HEK293 (cell line): Measurements from ENCODE around the gene CASS4.

Source experiments
- CTCF ChIA-PET: fragments of 350-600 bp; formaldehyde crosslinking; extraction: SDS; loops from one replicate; lab custom pipeline; 2021; ENCODE audit warnings: antibody characterized with exemption; lab: Yijun Ruan, JAX
- POLR2A ChIA-PET: fragments of 300-600 bp; formaldehyde crosslinking; extraction: SDS; loops from one replicate; lab custom pipeline; 2020; ENCODE audit warnings: antibody characterized with exemption, inconsistent platforms; lab: Yijun Ruan, JAX
- H3K27ac ChIP-seq: fragments of 200-500 bp; sonication (Bioruptor generic); 2 replicates; pipeline ENCODE4 v1.5.1; 2014; ENCODE audit warnings: low read depth, low read length, control low read depth, inconsistent platforms; ENCODE audit errors: extremely low read depth
- H3K36me3 ChIP-seq, 2 experiments: fragments of 200-500 bp in 1 of 2; sonication (Bioruptor generic) in 1 of 2; 1 replicate in 1 of 2; 2 replicates in 1 of 2; pipeline ENCODE4 v1.5.1; 2014 to 2017; ENCODE audit warnings: inconsistent platforms in 2 of 2, low read length in 2 of 2; ENCODE audit not compliant: control insufficient read depth in 2 of 2, insufficient read depth in 1 of 2
- H3K4me1 ChIP-seq: fragments of 200-500 bp; sonication (Bioruptor generic); 2 replicates; pipeline ENCODE4 v1.5.1; 2014; ENCODE audit warnings: mild to moderate bottlenecking, low read length, inconsistent platforms; ENCODE audit not compliant: control insufficient read depth, insufficient read depth
- H3K4me3 ChIP-seq: 2 replicates; pipeline ENCODE4 v1.5.1; 2011; ENCODE audit warnings: low read depth, mild to moderate bottlenecking, control low read depth, low read length, moderate library complexity
- H3K9me3 ChIP-seq: fragments of 200-500 bp; sonication (Bioruptor generic); 2 replicates; pipeline ENCODE4 v1.5.1; 2014; ENCODE audit warnings: low read depth, low read length, inconsistent platforms; ENCODE audit not compliant: control insufficient read depth, insufficient read depth
- BCL11A ChIP-seq: fragments of 450-650 bp; formaldehyde crosslinking; IDR thresholded peaks from 2 replicates; pipeline ENCODE4 v1.5.1; 2016; ENCODE audit warnings: low read depth, missing biosample characterization, missing genetic modification characterization
- BCL11B ChIP-seq: fragments of 450-650 bp; formaldehyde crosslinking; IDR thresholded peaks from 2 replicates; pipeline ENCODE4 v1.5.1; 2016; ENCODE audit warnings: low read depth, missing biosample characterization, missing genetic modification characterization
- KLF7 ChIP-seq: fragments of 450-650 bp; formaldehyde crosslinking; IDR thresholded peaks from 2 replicates; pipeline ENCODE4 v1.5.1; 2016; ENCODE audit warnings: missing biosample characterization, missing genetic modification characterization, borderline replicate concordance
- MZF1 ChIP-seq: fragments of 450-650 bp; formaldehyde crosslinking; IDR thresholded peaks from 2 replicates; pipeline ENCODE4 v1.5.1; 2017; ENCODE audit warnings: missing biosample characterization, missing genetic modification characterization, borderline replicate concordance
- OSR2 ChIP-seq: fragments of 450-650 bp; formaldehyde crosslinking; IDR thresholded peaks from 2 replicates; pipeline ENCODE4 v1.5.1; 2016; ENCODE audit warnings: missing biosample characterization, missing genetic modification characterization
- REPIN1 ChIP-seq: fragments of 450-650 bp; formaldehyde crosslinking; IDR thresholded peaks from 2 replicates; pipeline ENCODE4 v1.5.1; 2017; ENCODE audit warnings: missing biosample characterization, missing genetic modification characterization, low read depth
- SCRT2 ChIP-seq: fragments of 450-650 bp; formaldehyde crosslinking; IDR thresholded peaks from 2 replicates; pipeline ENCODE4 v1.5.1; 2016; ENCODE audit warnings: missing biosample characterization, missing genetic modification characterization
- TCF7L2 ChIP-seq: IDR thresholded peaks from 2 replicates; pipeline ENCODE4 v1.6.1; 2011; ENCODE audit warnings: low read depth, mild to moderate bottlenecking, inconsistent platforms, low read length, moderate library complexity, borderline replicate concordance
- ZBTB1 ChIP-seq: fragments of 450-650 bp; formaldehyde crosslinking; IDR thresholded peaks from 2 replicates; pipeline ENCODE4 v1.5.1; 2016; ENCODE audit warnings: missing biosample characterization, missing genetic modification characterization
- ZNF140 ChIP-seq: fragments of 450-650 bp; formaldehyde crosslinking; IDR thresholded peaks from 2 replicates; pipeline ENCODE4 v1.5.1; 2016; ENCODE audit warnings: missing biosample characterization, missing genetic modification characterization
- ZNF157 ChIP-seq: fragments of 450-650 bp; formaldehyde crosslinking; IDR thresholded peaks from 2 replicates; pipeline ENCODE4 v1.5.1; 2016; ENCODE audit warnings: missing biosample characterization, missing genetic modification characterization
- ZNF426 ChIP-seq: fragments of 450-650 bp; formaldehyde crosslinking; IDR thresholded peaks from 2 replicates; pipeline ENCODE4 v1.5.1; 2017; ENCODE audit warnings: missing biosample characterization, missing genetic modification characterization, mild to moderate bottlenecking, inconsistent platforms, moderate library complexity
- ZNF473 ChIP-seq: fragments of 450-650 bp; formaldehyde crosslinking; IDR thresholded peaks from 2 replicates; pipeline ENCODE4 v1.5.1; 2017; ENCODE audit warnings: missing biosample characterization, missing genetic modification characterization
- ZNF510 ChIP-seq: fragments of 450-650 bp; formaldehyde crosslinking; IDR thresholded peaks from 2 replicates; pipeline ENCODE4 v1.5.1; 2018; ENCODE audit warnings: mild to moderate bottlenecking, missing genetic modification characterization, missing biosample characterization; ENCODE audit not compliant: insufficient replicate concordance
- ZNF544 ChIP-seq: fragments of 450-650 bp; formaldehyde crosslinking; IDR thresholded peaks from 2 replicates; pipeline ENCODE4 v1.5.0; 2017; ENCODE audit warnings: missing biosample characterization, missing genetic modification characterization
- ZNF555 ChIP-seq: fragments of 450-650 bp; formaldehyde crosslinking; conservative IDR thresholded peaks from 2 replicates; pipeline ENCODE4 v1.5.1; 2017; ENCODE audit warnings: missing biosample characterization, mild to moderate bottlenecking, missing genetic modification characterization, inconsistent platforms
- ZNF561 ChIP-seq: fragments of 450-650 bp; IDR thresholded peaks from 2 replicates; pipeline ENCODE4 v1.5.1; 2018; ENCODE audit warnings: missing biosample characterization, missing genetic modification characterization, borderline replicate concordance
- ZNF623 ChIP-seq: fragments of 450-650 bp; formaldehyde crosslinking; IDR thresholded peaks from 2 replicates; pipeline ENCODE4 v1.5.1; 2016; ENCODE audit warnings: missing biosample characterization, missing genetic modification characterization
- ZNF776 ChIP-seq: fragments of 450-650 bp; formaldehyde crosslinking; IDR thresholded peaks from 2 replicates; pipeline ENCODE4 v1.5.0; 2017; ENCODE audit warnings: missing biosample characterization, missing genetic modification characterization, borderline replicate concordance
- TF ChIP-seq, protein P1 (sequence below): fragments of 450-650 bp; formaldehyde crosslinking; IDR thresholded peaks from 2 replicates; pipeline ENCODE4 v1.5.1; 2016; ENCODE audit warnings: missing biosample characterization, missing genetic modification characterization
- TF ChIP-seq, protein P2 (sequence below): fragments of 450-650 bp; formaldehyde crosslinking; IDR thresholded peaks from 2 replicates; pipeline ENCODE4 v1.5.1; 2016; ENCODE audit warnings: missing biosample characterization, missing genetic modification characterization, borderline replicate concordance
- TF ChIP-seq, protein P3 (sequence below): fragments of 450-650 bp; formaldehyde crosslinking; IDR thresholded peaks from 2 replicates; pipeline ENCODE4 v1.5.1; 2017; ENCODE audit warnings: missing biosample characterization, missing genetic modification characterization
- TF ChIP-seq, protein P4 (sequence below): fragments of 450-650 bp; formaldehyde crosslinking; IDR thresholded peaks from 2 replicates; pipeline ENCODE4 v1.5.0; 2017; ENCODE audit warnings: missing biosample characterization, missing genetic modification characterization, borderline replicate concordance
- TF ChIP-seq, protein P5 (sequence below): fragments of 450-650 bp; IDR thresholded peaks from 2 replicates; pipeline ENCODE4 v1.5.1; 2018; ENCODE audit warnings: missing biosample characterization, missing genetic modification characterization

The CASS4 gene

DNA sequence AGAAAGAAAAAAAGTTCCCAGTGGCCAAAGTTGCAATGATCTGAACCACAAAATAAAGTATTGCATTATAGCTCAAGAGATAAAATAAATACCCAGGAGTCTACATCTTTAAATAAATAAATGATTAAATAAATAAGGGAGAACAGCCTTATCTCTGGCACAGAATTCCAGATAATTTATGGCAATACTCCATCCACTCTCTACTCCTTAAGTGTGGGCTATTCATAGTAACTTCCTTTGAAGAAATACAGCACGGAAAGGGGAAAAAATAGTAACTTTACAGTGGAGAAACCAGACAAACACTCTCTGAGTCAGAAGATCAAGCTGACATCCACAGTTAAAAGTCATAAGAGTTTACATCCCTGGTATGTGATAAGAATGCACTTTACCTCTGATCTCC is 31.7 kb upstream of the CASS4 start:
- ChIA-PET CTCF (no interaction called here), POLR2A (no interaction called here)
- TF ChIP-seq KLF7 (tag by site-specific recombination) = no peak
- TF ChIP-seq TCF7L2 = no peak
- TF ChIP-seq ZNF544 (tag by site-specific recombination) = no peak
- no peak for TF ChIP-seq ZNF473 (tag by site-specific recombination)
- no peak for TF ChIP-seq ZBTB1 (tag by site-specific recombination)
- no peak for TF ChIP-seq ZNF561
- TF ChIP-seq ZNF776 (tag by site-specific recombination) = no peak
- TF ChIP-seq, protein P1, sequence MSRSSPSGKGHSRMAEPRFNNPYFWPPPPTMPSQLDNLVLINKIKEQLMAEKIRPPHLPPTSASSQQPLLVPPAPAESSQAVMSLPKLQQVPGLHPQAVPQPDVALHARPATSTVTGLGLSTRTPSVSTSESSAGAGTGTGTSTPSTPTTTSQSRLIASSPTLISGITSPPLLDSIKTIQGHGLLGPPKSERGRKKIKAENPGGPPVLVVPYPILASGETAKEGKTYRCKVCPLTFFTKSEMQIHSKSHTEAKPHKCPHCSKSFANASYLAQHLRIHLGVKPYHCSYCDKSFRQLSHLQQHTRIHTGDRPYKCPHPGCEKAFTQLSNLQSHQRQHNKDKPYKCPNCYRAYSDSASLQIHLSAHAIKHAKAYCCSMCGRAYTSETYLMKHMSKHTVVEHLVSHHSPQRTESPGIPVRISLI (tag by site-specific recombination) = no peak
- TF ChIP-seq ZNF157 (tag by site-specific recombination) = no peak
- TF ChIP-seq REPIN1 (tag by site-specific recombination) = no peak
- no peak for TF ChIP-seq BCL11B (tag by site-specific recombination)
- no peak for TF ChIP-seq ZNF140 (tag by site-specific recombination)
- no peak for TF ChIP-seq ZNF623 (tag by site-specific recombination)
- no peak for TF ChIP-seq ZNF426 (tag by site-specific recombination)
- TF ChIP-seq ZNF510 (tag by site-specific recombination) = no peak
- TF ChIP-seq BCL11A (tag by site-specific recombination) = no peak
- no peak for TF ChIP-seq ZNF555 (tag by site-specific recombination)
- Histone ChIP-seq H3K36me3 (peaks cover 40 to 96% of the 10 kb centered on the region in 2 experiments), H3K9me3 (no peaks in the 10 kb centered on the region), H3K4me1 (no peaks in the 10 kb centered on the region), H3K4me3 (no peak overlapping the region), H3K27ac (no peak overlapping the region)

DNA sequence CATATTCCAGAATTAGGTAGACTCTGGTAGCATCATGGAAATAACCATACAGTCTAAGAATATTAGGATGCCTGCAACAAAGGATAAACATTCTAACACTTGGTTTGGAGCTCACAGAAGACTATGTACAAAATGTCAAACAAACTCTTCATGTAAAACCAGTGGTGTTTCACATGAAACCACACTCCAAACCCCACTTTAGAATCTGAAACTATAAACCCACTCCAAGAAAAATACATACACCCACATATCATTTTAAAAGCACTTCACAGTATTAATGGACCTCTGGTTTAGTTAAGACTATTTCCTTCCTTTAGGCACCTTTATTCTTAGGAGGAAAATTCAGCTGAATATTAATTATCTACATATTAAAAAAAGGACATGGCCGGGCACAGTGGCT is 30.6 kb upstream of the CASS4 start:
- Histone ChIP-seq H3K4me1 (no peaks in the 10 kb centered on the region), H3K27ac (no peak overlapping the region), H3K9me3 (no peaks in the 10 kb centered on the region), H3K36me3 (peaks cover 41 to 95% of the 10 kb centered on the region in 2 experiments)
- POLR2A ChIA-PET = no interaction called here
- CTCF ChIA-PET = no interaction called here
- TF ChIP-seq, protein P2, sequence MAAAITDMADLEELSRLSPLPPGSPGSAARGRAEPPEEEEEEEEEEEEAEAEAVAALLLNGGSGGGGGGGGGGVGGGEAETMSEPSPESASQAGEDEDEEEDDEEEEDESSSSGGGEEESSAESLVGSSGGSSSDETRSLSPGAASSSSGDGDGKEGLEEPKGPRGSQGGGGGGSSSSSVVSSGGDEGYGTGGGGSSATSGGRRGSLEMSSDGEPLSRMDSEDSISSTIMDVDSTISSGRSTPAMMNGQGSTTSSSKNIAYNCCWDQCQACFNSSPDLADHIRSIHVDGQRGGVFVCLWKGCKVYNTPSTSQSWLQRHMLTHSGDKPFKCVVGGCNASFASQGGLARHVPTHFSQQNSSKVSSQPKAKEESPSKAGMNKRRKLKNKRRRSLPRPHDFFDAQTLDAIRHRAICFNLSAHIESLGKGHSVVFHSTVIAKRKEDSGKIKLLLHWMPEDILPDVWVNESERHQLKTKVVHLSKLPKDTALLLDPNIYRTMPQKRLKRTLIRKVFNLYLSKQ (tag by site-specific recombination) = no peak
- TF ChIP-seq SCRT2 (tag by site-specific recombination) = no peak
- TF ChIP-seq MZF1 (tag by site-specific recombination) = no peak
- TF ChIP-seq, protein P3, sequence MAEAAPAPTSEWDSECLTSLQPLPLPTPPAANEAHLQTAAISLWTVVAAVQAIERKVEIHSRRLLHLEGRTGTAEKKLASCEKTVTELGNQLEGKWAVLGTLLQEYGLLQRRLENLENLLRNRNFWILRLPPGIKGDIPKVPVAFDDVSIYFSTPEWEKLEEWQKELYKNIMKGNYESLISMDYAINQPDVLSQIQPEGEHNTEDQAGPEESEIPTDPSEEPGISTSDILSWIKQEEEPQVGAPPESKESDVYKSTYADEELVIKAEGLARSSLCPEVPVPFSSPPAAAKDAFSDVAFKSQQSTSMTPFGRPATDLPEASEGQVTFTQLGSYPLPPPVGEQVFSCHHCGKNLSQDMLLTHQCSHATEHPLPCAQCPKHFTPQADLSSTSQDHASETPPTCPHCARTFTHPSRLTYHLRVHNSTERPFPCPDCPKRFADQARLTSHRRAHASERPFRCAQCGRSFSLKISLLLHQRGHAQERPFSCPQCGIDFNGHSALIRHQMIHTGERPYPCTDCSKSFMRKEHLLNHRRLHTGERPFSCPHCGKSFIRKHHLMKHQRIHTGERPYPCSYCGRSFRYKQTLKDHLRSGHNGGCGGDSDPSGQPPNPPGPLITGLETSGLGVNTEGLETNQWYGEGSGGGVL (tag by site-specific recombination) = no peak
- TF ChIP-seq, protein P4, sequence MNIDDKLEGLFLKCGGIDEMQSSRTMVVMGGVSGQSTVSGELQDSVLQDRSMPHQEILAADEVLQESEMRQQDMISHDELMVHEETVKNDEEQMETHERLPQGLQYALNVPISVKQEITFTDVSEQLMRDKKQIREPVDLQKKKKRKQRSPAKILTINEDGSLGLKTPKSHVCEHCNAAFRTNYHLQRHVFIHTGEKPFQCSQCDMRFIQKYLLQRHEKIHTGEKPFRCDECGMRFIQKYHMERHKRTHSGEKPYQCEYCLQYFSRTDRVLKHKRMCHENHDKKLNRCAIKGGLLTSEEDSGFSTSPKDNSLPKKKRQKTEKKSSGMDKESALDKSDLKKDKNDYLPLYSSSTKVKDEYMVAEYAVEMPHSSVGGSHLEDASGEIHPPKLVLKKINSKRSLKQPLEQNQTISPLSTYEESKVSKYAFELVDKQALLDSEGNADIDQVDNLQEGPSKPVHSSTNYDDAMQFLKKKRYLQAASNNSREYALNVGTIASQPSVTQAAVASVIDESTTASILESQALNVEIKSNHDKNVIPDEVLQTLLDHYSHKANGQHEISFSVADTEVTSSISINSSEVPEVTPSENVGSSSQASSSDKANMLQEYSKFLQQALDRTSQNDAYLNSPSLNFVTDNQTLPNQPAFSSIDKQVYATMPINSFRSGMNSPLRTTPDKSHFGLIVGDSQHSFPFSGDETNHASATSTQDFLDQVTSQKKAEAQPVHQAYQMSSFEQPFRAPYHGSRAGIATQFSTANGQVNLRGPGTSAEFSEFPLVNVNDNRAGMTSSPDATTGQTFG = no peak
- TF ChIP-seq, protein P5, sequence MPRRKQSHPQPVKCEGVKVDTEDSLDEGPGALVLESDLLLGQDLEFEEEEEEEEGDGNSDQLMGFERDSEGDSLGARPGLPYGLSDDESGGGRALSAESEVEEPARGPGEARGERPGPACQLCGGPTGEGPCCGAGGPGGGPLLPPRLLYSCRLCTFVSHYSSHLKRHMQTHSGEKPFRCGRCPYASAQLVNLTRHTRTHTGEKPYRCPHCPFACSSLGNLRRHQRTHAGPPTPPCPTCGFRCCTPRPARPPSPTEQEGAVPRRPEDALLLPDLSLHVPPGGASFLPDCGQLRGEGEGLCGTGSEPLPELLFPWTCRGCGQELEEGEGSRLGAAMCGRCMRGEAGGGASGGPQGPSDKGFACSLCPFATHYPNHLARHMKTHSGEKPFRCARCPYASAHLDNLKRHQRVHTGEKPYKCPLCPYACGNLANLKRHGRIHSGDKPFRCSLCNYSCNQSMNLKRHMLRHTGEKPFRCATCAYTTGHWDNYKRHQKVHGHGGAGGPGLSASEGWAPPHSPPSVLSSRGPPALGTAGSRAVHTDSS = no peak
- no peak for TF ChIP-seq BCL11A (tag by site-specific recombination)
- TF ChIP-seq OSR2 (tag by site-specific recombination) = no peak
- TF ChIP-seq, all 188 proteins: peak for 0
- no peak overlapping the region for H3K4me3 ChIP-seq
